GM10248 (cell line): ENCODE results near the gene CATSPERD.
A peak's percentile ranks its signal among the peaks of the same experiment; 100 is the strongest.

Experiments used
- CTCF ChIA-PET: fragments of 300-600 bp; sonication (Branson Sonifier 250); formaldehyde crosslinking; extraction: SDS; loops from one replicate; lab custom pipeline; 2021; ENCODE audit warnings: antibody characterized with exemption; lab: Yijun Ruan, JAX
- POLR2A ChIA-PET: fragments of 350-650 bp; sonication (Branson Sonifier 250); formaldehyde crosslinking; extraction: SDS; loops from one replicate; lab custom pipeline; 2020; ENCODE audit warnings: antibody characterized with exemption; lab: Yijun Ruan, JAX
- DNase-seq: peaks from one replicate; pipeline ENCODE4 v3.0.0; 2012; ENCODE audit errors: extremely low spot score
- CTCF ChIP-seq: IDR thresholded peaks from 2 replicates; pipeline ENCODE4 v1.5.1; 2012; ENCODE audit warnings: mild to moderate bottlenecking, low read depth; ENCODE audit errors: extremely low read depth, missing control alignments, control extremely low read depth

The CATSPERD gene

DNA sequence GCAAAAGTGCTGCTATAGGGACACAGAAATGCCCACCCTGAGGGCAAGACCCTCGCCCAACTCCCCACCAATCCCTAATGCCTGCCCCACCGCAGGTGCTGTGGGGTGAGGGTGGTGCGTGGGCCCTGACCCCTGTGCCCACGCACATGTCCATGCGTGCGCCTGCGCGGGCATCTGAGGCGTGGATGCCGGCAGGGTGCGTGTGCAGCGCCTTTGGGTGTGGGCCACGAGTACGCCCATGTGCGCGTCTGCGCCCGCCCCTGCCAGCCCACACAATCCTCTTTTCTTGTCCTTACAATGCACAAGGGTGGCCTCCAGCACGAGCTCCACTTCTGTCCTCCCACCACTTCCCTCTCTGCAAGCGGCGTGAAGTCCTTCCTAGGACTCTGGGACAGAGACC lies 104.7 kb downstream of the CATSPERD start:
- TF ChIP-seq CTCF = no peak
- ChIA-PET POLR2A (no interaction called here), CTCF (interaction anchor here (0.9 to 8.3 kb wide), 3 partner anchors 19 to 30 kb away, joined by 3 to 70 read pairs (median 5); partner anchors contain the start of gene NRTN)
- no peak for DNase-seq

- CTCF ChIA-PET = interaction anchor here (8.3 kb wide), 1 partner anchor 23 kb away, joined by 70 read pairs; the partner anchor contains the start of gene NRTN
- DNase-seq = peak; percentile 45
- TF ChIP-seq CTCF = no peak
- POLR2A ChIA-PET = interaction anchor here (2.6 kb wide), 1 partner anchor 77 kb away, joined by 21 read pairs; the partner anchor contains the start of genes NDUFA11 and VMAC
Measured at GRCh38 chr19:5826531-5827341, 106.3 kb downstream of the CATSPERD start.

DNA sequence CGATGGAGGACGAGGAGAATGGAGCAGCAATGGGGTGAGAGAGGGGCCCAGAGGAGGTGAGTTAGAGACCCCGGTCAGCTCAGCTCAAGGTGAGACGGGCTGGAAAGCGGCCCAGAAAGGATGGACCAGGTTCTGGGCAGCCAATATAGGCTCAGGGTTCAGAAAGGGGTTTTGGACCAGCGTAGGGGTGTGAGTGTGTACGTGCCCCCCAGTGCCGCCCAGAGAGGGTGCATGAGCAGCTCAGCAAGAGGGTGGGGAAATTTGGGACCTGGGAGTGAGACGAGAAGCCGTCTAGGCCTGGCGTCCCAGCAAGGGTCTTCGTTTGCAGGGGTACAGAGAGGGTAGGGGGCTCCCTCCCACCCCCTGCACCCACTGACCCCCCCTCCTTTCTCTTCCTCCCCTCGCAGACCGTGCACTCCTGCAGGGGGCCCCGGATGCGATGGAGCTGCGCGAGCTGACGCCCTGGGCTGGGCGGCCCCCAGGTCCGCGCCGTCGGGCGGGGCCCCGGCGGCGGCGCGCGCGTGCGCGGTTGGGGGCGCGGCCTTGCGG lies 107.0 kb downstream of the CATSPERD start:
- ChIA-PET POLR2A (interaction anchor here (0.5 to 2.6 kb wide), 15 partner anchors 12 to 1036 kb away, joined by 3 to 21 read pairs (median 3); partner anchors contain the start of genes FEM1A, FUT6, NDUFA11 and NRTN), CTCF (interaction anchor here (1.4 to 8.3 kb wide), 6 partner anchors 11 to 195 kb away, joined by 3 to 70 read pairs (median 4); partner anchors contain the start of genes NDUFA11 and NRTN)
- no peak for TF ChIP-seq CTCF
- DNase-seq = no peak

GRCh38 chr19:5827891-5828660 lies 107.6 kb downstream of the CATSPERD start:
- ChIA-PET POLR2A (interaction anchor here (0.5 to 2.6 kb wide), 19 partner anchors 11 to 1037 kb away, joined by 3 to 21 read pairs (median 4); partner anchors contain the start of genes DUS3L, FEM1A, FUT6 and NDUFA11), CTCF (interaction anchor here (1.3 to 8.3 kb wide), 7 partner anchors 10 to 195 kb away, joined by 3 to 70 read pairs (median 5); partner anchors contain the start of genes NDUFA11 and NRTN)
- TF ChIP-seq CTCF = no peak
- DNase-seq = peak; percentile 98
